GM23338 (cell line): ENCODE results near the gene VOPP1. TPM values are rescaled to one million over a fixed set of nuclear protein-coding genes. Genes with fewer than 3 reads are reported as not detected.

Source experiments
- ATAC-seq: fragments of 200-7000 bp; cut with Tn5 transposase; 3 replicates; pipeline ENCODE4 v1.9.1; 2020
- DNase-seq: peaks from one replicate; pipeline ENCODE4 v3.0.0-alpha.2; 2015; ENCODE audit warnings: low spot score
- H2AFZ ChIP-seq: fragments of 200-600 bp; sonication (generic); 2 replicates; pipeline ENCODE4 v1.8.0; 2016; ENCODE audit warnings: antibody characterized with exemption, mild to moderate bottlenecking, moderate library complexity
- H3F3A ChIP-seq: fragments of 200-600 bp; sonication (generic); replicated peaks from 2 replicates; pipeline ENCODE4 v1.8.0; 2017; ENCODE audit warnings: antibody characterized with exemption, mixed run types, low read depth
- H3K27ac ChIP-seq: fragments of 200-600 bp; sonication (generic); 2 replicates; pipeline ENCODE4 v1.6.1; 2016; ENCODE audit warnings: low read depth
- H3K27me3 ChIP-seq: fragments of 200-600 bp; sonication (generic); 2 replicates; pipeline ENCODE4 v1.8.0; 2016; ENCODE audit warnings: mild to moderate bottlenecking, mixed run types, moderate library complexity; ENCODE audit not compliant: insufficient read depth
- H3K36me3 ChIP-seq: fragments of 200-600 bp; sonication (generic); 2 replicates; pipeline ENCODE4 v1.8.0; 2016; ENCODE audit warnings: mild to moderate bottlenecking; ENCODE audit not compliant: insufficient read depth
- H3K4me1 ChIP-seq: fragments of 200-600 bp; sonication (generic); 2 replicates; pipeline ENCODE4 v1.8.0; 2016; ENCODE audit warnings: mild to moderate bottlenecking, moderate library complexity; ENCODE audit not compliant: insufficient read depth
- H3K4me2 ChIP-seq: fragments of 200-600 bp; sonication (generic); 2 replicates; pipeline ENCODE4 v1.7.1; 2017; ENCODE audit warnings: mixed run types
- H3K4me3 ChIP-seq: fragments of 200-600 bp; sonication (generic); 2 replicates; pipeline ENCODE4 v1.6.1; 2016; ENCODE audit warnings: mixed run types
- H3K79me2 ChIP-seq: fragments of 200-600 bp; sonication (generic); replicated peaks from 2 replicates; pipeline ENCODE4 v1.8.0; 2017; ENCODE audit warnings: mild to moderate bottlenecking; ENCODE audit not compliant: insufficient read depth
- H3K9me2 ChIP-seq: fragments of 200-600 bp; sonication (generic); 2 replicates; pipeline ENCODE4 v1.8.0; 2017; ENCODE audit not compliant: insufficient read depth
- H4K20me1 ChIP-seq: fragments of 200-600 bp; sonication (generic); replicated peaks from 2 replicates; pipeline ENCODE4 v1.8.0; 2017; ENCODE audit warnings: mild to moderate bottlenecking; ENCODE audit not compliant: insufficient read depth
- H3K27ac Mint-ChIP-seq: 2 replicates; pipeline ENCODE4 v1.8.0; 2020; ENCODE audit warnings: inconsistent platforms, mild to moderate bottlenecking, moderate library complexity, mixed read lengths
- H3K27me3 Mint-ChIP-seq: 3 replicates; pipeline ENCODE4 v1.8.0; 2022; ENCODE audit warnings: low read depth, mild to moderate bottlenecking, moderate library complexity, mixed read lengths, inconsistent platforms; ENCODE audit not compliant: insufficient read depth, poor library complexity
- H3K36me3 Mint-ChIP-seq: 3 replicates; pipeline ENCODE4 v1.8.0; 2021; ENCODE audit warnings: low read depth, mild to moderate bottlenecking, inconsistent platforms, moderate library complexity, mixed read lengths
- H3K4me1 Mint-ChIP-seq: 3 replicates; pipeline ENCODE4 v1.8.0; 2020; ENCODE audit warnings: mild to moderate bottlenecking, inconsistent platforms, mixed read lengths
- H3K4me3 Mint-ChIP-seq: 3 replicates; pipeline ENCODE4 v1.8.0; 2021; ENCODE audit warnings: moderate library complexity, mild to moderate bottlenecking, inconsistent platforms, mixed read lengths
- H3K9me3 Mint-ChIP-seq: 3 replicates; pipeline ENCODE4 v1.8.0; 2020; ENCODE audit warnings: moderate library complexity, mild to moderate bottlenecking, inconsistent platforms, mixed read lengths
- CREB1 ChIP-seq: fragments of 250-450 bp; sonication (Bioruptor Pico); IDR thresholded peaks from 2 replicates; pipeline ENCODE4 v1.5.0; 2020; ENCODE audit warnings: low read depth, mild to moderate bottlenecking, moderate library complexity
- CTCF ChIP-seq, 2 experiments: fragments of 200-600 bp in 1 of 2; sonication (generic) in 1 of 2; conservative IDR thresholded peaks; 2 replicates each; pipeline versions ENCODE4 v1.5.1 to v1.6.1; 2016 to 2017; ENCODE audit warnings: antibody characterized with exemption in 2 of 2, low read depth in 2 of 2, mild to moderate bottlenecking in 2 of 2, moderate library complexity in 1 of 2
- ETS1 ChIP-seq: IDR thresholded peaks from 2 replicates; pipeline ENCODE4 v1.6.1; 2016; ENCODE audit warnings: antibody characterized with exemption
- EZH2 ChIP-seq: fragments of 200-600 bp; sonication (generic); IDR thresholded peaks from one replicate; pipeline ENCODE4 v1.8.0; 2017; ENCODE audit warnings: antibody characterized with exemption, mild to moderate bottlenecking, low read depth; ENCODE audit not compliant: unreplicated experiment
- EZH2phosphoT487 ChIP-seq: fragments of 200-600 bp; sonication (generic); IDR thresholded peaks from one replicate; pipeline ENCODE4 v1.8.1; 2018; ENCODE audit warnings: antibody characterized with exemption; ENCODE audit not compliant: unreplicated experiment
- JUNB ChIP-seq: IDR thresholded peaks from one replicate; pipeline ENCODE4 v1.6.1; 2016; ENCODE audit warnings: antibody characterized with exemption; ENCODE audit not compliant: unreplicated experiment
- NANOG ChIP-seq: IDR thresholded peaks from 2 replicates; pipeline ENCODE4 v1.6.1; 2016; ENCODE audit warnings: antibody characterized with exemption, borderline replicate concordance
- POLR2AphosphoS5 ChIP-seq: IDR thresholded peaks from 2 replicates; pipeline ENCODE4 v1.6.1; 2016; ENCODE audit warnings: antibody characterized with exemption, low read depth
- REST ChIP-seq: IDR thresholded peaks from one replicate; pipeline ENCODE4 v1.6.1; 2018; ENCODE audit warnings: antibody characterized with exemption; ENCODE audit not compliant: unreplicated experiment
- STAT1 ChIP-seq: IDR thresholded peaks from one replicate; pipeline ENCODE4 v1.6.1; 2016; ENCODE audit warnings: antibody characterized with exemption; ENCODE audit not compliant: unreplicated experiment
- ZNF114 ChIP-seq: fragments of 250-450 bp; sonication (Bioruptor Pico); IDR thresholded peaks from 2 replicates; pipeline ENCODE4 v1.5.0; 2020; ENCODE audit warnings: mild to moderate bottlenecking, moderate library complexity
- ZNF331 ChIP-seq: fragments of 250-450 bp; sonication (Bioruptor Pico); IDR thresholded peaks from 2 replicates; pipeline ENCODE4 v1.5.0; 2020; ENCODE audit warnings: low read depth, mild to moderate bottlenecking, moderate library complexity
- ZNF462 ChIP-seq: fragments of 250-450 bp; sonication (Bioruptor Pico); IDR thresholded peaks from 2 replicates; pipeline ENCODE4 v1.5.0; 2020; ENCODE audit warnings: mild to moderate bottlenecking, moderate library complexity
- polyA plus RNA-seq: library from polyadenylated mRNA; unstranded; fragments of >200 nt; fragmentation: Nextera tagmentation; extraction: Ambion mirVana; gene quantifications from 2 replicates; pipeline ENCODE4 v1.2.1, GENCODE V29; 2016
- total RNA-seq: library from RNA; depleted of rRNA; stranded (reverse); fragments of >200 nt; shearing (Covaris generic); gene quantifications from 2 replicates; pipeline ENCODE4 v1.2.3, GENCODE V29; 2014

Gene VOPP1
- total and polyA plus RNA-seq, 2 experiments from 2014 or later: 28.2 to 73.7 TPM

GRCh38 chr7:55501611-55502010 lies 70.7 kb downstream of the VOPP1 start:
- Histone ChIP-seq H3K36me3 (no peaks in the 10 kb centered on the region), H3K4me1 (no peaks in the 10 kb centered on the region; the same call in 1 of the 2 replicates), H3K27ac (no peak overlapping the region), H4K20me1 (peaks cover 28% of the 10 kb centered on the region), H3K27me3 (no peaks in the 10 kb centered on the region), H3K4me3 (no peak overlapping the region), H3K79me2 (peaks cover 46% of the 10 kb centered on the region), H3K4me2 (no peak overlapping the region), H3K9me2 (no peaks in the 10 kb centered on the region), H2AFZ (no peak overlapping the region), H3F3A (no peaks in the 10 kb centered on the region)
- Mint-ChIP-seq H3K27me3 (peaks cover 5% of the 10 kb centered on the region), H3K36me3 (no peaks in the 10 kb centered on the region; the same call in 2 of the 3 replicates), H3K27ac (no peak overlapping the region), H3K4me3 (no peak overlapping the region), H3K4me1 (peaks cover 42% of the 10 kb centered on the region), H3K9me3 (no peaks in the 10 kb centered on the region)
- no peak for TF ChIP-seq ZNF462
- no peak for TF ChIP-seq STAT1
- TF ChIP-seq JUNB: no peak
- TF ChIP-seq REST: no peak
- TF ChIP-seq ETS1: no peak
- no peak for TF ChIP-seq POLR2AphosphoS5
- no peak for TF ChIP-seq EZH2
- no peak for TF ChIP-seq ZNF114 (CRISPR knock-in tag)
- TF ChIP-seq CTCF (conservative IDR thresholded peaks at IDR 0.05; ENCODE audit: low read depth in 2 of 2): no peak
- TF ChIP-seq EZH2phosphoT487: no peak
- TF ChIP-seq CREB1 (CRISPR knock-in tag): no peak
- no peak for TF ChIP-seq ZNF331 (CRISPR knock-in tag)
- TF ChIP-seq NANOG: no peak
- ATAC-seq (no peak), DNase-seq (no peak)
